Common myeloid progenitor, CD34-positive (primary cell): ENCODE data around the gene GRID1.
"Not testable (repeated sequence)": the region's sequence is repeated elsewhere in the genome, so short reads cannot be mapped to it uniquely, and the experiment has no call there.

ENCODE experiments used
- CTCF ChIA-PET: fragments of 350-600 bp; sonication (Branson Sonifier 250); formaldehyde crosslinking; loops from one replicate; lab custom pipeline; 2021; ENCODE audit warnings: antibody characterized with exemption; lab: Charles Lee
- POLR2A ChIA-PET: fragments of 350-600 bp; sonication (Branson Sonifier 250); formaldehyde crosslinking; loops from one replicate; lab custom pipeline; 2021; ENCODE audit warnings: antibody characterized with exemption; lab: Charles Lee
- DNase-seq, 3 donors: peaks; one replicate each; pipeline versions ENCODE4 v3.0.0 to v3.0.0-alpha.2; 2013
- H3K27ac ChIP-seq, 2 experiments: 1 replicate in 1 of 2; 2 replicates in 1 of 2; pipeline ENCODE4 v1.7.0; 2013; ENCODE audit warnings: inconsistent platforms in 2 of 2, low read length in 2 of 2, mild to moderate bottlenecking in 2 of 2, low read depth in 1 of 2, moderate library complexity in 1 of 2; ENCODE audit not compliant: severe bottlenecking in 2 of 2, insufficient read depth in 1 of 2, poor library complexity in 1 of 2
- H3K27me3 ChIP-seq, 5 experiments: replicated peaks in 2 of 5; 1 replicate in 3 of 5; 2 replicates in 2 of 5; pipeline versions ENCODE4 v1.6.1 to v1.7.0; 2013; ENCODE audit warnings: low read length in 4 of 5, mild to moderate bottlenecking in 2 of 5, moderate library complexity in 2 of 5, inconsistent platforms in 1 of 5; ENCODE audit not compliant: insufficient read depth in 5 of 5, control insufficient read depth in 4 of 5
- H3K36me3 ChIP-seq, 4 experiments: 1 replicate in 2 of 4; 2 replicates in 2 of 4; pipeline versions ENCODE4 v1.6.1 to v1.7.0; 2013; ENCODE audit warnings: low read length in 3 of 4, control low read depth in 1 of 4, mild to moderate bottlenecking in 1 of 4; ENCODE audit not compliant: control insufficient read depth in 4 of 4, insufficient read depth in 4 of 4
- H3K4me1 ChIP-seq, 4 experiments: 1 replicate in 3 of 4; 2 replicates in 1 of 4; pipeline versions ENCODE4 v1.6.1 to v1.7.1; 2013; ENCODE audit warnings: low read length in 3 of 4, mild to moderate bottlenecking in 3 of 4, control low read depth in 1 of 4, inconsistent platforms in 1 of 4, moderate library complexity in 1 of 4; ENCODE audit not compliant: control insufficient read depth in 4 of 4, insufficient read depth in 4 of 4; ENCODE audit errors: control extremely low read depth in 1 of 4
- H3K4me3 ChIP-seq, 7 experiments: 1 replicate in 4 of 7; 2 replicates in 3 of 7; pipeline versions ENCODE4 v1.5.1 to v1.7.0; 2013; ENCODE audit warnings: mild to moderate bottlenecking in 7 of 7, low read length in 6 of 7, moderate library complexity in 6 of 7, inconsistent platforms in 2 of 7, low read depth in 2 of 7, control low read depth in 1 of 7; ENCODE audit not compliant: insufficient read depth in 4 of 7, control insufficient read depth in 1 of 7; ENCODE audit errors: extremely low read depth in 1 of 7
- H3K9me3 ChIP-seq, 5 experiments: 1 replicate in 4 of 5; 2 replicates in 1 of 5; pipeline versions ENCODE4 v1.6.1 to v1.7.1; 2013; ENCODE audit warnings: low read length in 4 of 5, mild to moderate bottlenecking in 2 of 5, inconsistent platforms in 1 of 5, low read depth in 1 of 5, moderate library complexity in 1 of 5; ENCODE audit not compliant: control insufficient read depth in 4 of 5, insufficient read depth in 2 of 5; ENCODE audit errors: control extremely low read depth in 1 of 5
- WGBS: methylation state at CpG from one replicate; pipeline ENCODE4 v1.1.5; 2013; ENCODE audit not compliant: insufficient coverage; 5-methylcytosine and 5-hydroxymethylcytosine counted together

Gene GRID1

DNA sequence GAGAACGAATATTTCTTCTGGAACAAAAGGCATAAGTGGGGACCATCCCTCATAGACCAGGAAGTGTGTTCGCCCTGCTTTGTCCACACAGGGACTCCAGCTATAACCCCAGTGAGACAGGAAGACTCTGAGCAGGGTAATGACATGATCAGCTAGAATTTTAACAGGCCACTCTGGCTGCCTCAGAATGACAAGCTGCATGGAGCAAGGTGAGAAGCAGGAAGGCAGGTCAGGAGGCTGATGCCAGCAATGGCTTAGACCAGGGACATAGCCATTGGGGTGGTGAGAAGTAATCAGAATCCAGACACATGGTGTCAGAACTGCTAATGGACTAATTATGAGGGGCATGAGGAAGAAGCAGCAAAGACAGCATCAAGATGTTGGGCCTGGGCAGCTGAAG is 264.6 kb downstream of the GRID1 start:
- Histone ChIP-seq H3K27me3 (peaks cover 0 to 5% (median 0%) of the 10 kb centered on the region in 5 experiments), H3K4me3 (no peak overlapping the region), H3K27ac (no peak overlapping the region), H3K9me3 (no peaks in the 10 kb centered on the region), H3K36me3 (no peaks in the 10 kb centered on the region), H3K4me1 (no peaks in the 10 kb centered on the region)
- ChIA-PET CTCF (interaction anchor here (1.9 kb wide), 1 partner anchor 274 kb away, joined by 6 read pairs; no protein-coding TSS in a partner anchor), POLR2A (no interaction called here)
- 100% methylated on average over 2 of the region's 2 CpGs for WGBS
- DNase-seq, result no peak

DNA sequence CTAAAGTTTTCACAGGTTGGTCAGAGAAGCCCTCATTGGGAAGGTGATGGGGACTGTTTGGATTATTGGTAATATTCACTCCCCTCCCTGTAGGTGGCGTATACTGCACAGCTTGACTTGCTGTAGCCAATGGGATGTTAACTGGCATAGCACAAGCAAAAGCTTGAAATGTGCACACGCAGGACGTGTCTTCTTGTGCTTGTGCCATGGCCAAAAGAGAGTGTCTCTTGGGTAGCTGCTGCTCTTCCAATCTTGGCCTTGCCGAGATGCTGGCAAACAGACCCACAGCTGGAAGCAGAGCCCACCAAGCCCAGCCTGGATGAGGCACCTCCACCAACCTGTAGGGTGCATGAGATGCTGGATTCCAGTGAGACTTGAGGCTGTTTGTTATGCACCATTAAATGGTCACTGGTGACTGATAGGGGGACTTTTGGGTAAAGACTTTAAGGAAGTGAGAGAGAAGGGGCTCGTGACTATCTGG is 266.0 kb downstream of the GRID1 start:
- peak; percentile 18 to 62 (median 58) for DNase-seq
- H3K4me1 ChIP-seq, result no peaks in the 10 kb centered on the region
- H3K27me3 ChIP-seq, result peaks cover 0 to 3% (median 0%) of the 10 kb centered on the region in 5 experiments
- no peak overlapping the region for H3K27ac ChIP-seq
- 39% methylated on average over 5 of the region's 5 CpGs for WGBS
- H3K4me3 ChIP-seq, result no peak overlapping the region
- no peaks in the 10 kb centered on the region for H3K9me3 ChIP-seq
- POLR2A ChIA-PET, result no interaction called here
- CTCF ChIA-PET, result interaction anchor here (1.2 to 1.9 kb wide), 3 partner anchors 13 to 276 kb away, joined by 3 to 5 read pairs (median 3); no protein-coding TSS in a partner anchor
- H3K36me3 ChIP-seq, result no peaks in the 10 kb centered on the region

DNA sequence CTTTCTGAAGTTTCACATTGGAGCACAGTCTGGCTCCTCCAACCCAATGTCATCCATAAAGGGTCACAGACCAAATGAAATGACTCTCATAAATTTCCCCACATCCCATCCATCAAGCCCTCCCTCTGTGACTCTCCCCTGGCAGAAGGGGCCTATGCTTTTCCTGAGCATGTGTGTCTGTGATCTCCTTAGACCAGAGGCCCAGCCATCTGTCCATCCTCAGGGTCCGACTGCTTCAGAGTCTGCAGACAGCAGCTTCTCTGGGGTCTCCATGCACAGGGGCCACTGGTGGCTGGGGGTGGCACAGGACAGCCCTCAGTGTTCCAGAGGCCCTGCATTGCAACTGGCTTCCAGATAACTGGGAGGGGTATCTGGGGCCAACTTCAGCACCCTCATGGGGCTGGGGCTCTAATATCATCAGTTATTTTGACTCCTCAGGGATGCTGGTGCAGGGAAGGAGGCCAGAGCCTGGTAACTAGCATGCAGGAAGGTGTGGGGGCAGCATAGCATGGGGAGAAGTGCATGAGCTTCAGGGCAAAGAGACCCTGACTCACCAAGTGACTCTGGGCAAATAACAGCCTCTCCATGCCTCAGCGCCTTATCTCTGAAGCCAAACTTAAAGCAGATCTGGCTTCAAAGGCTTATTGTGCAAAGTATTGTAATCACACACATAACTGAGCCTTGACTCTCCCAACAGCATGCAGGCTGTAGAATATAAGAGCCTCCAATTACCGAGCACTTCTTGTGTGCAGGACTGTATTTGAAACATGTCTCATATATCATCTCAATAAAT is 266.9 kb downstream of the GRID1 start:
- Histone ChIP-seq H3K4me1 (no peaks in the 10 kb centered on the region), H3K4me3 (no peak overlapping the region), H3K27me3 (peaks cover 0 to 3% (median 0%) of the 10 kb centered on the region in 5 experiments), H3K9me3 (no peaks in the 10 kb centered on the region), H3K27ac (no peak overlapping the region), H3K36me3 (no peaks in the 10 kb centered on the region)
- DNase-seq, result no peak
- CTCF ChIA-PET, result interaction anchor here (1.2 to 1.9 kb wide), 3 partner anchors 12 to 276 kb away, joined by 3 to 5 read pairs (median 3); no protein-coding TSS in a partner anchor
- 100% methylated on average over 2 of the region's 3 CpGs for WGBS
- POLR2A ChIA-PET, result no interaction called here

DNA sequence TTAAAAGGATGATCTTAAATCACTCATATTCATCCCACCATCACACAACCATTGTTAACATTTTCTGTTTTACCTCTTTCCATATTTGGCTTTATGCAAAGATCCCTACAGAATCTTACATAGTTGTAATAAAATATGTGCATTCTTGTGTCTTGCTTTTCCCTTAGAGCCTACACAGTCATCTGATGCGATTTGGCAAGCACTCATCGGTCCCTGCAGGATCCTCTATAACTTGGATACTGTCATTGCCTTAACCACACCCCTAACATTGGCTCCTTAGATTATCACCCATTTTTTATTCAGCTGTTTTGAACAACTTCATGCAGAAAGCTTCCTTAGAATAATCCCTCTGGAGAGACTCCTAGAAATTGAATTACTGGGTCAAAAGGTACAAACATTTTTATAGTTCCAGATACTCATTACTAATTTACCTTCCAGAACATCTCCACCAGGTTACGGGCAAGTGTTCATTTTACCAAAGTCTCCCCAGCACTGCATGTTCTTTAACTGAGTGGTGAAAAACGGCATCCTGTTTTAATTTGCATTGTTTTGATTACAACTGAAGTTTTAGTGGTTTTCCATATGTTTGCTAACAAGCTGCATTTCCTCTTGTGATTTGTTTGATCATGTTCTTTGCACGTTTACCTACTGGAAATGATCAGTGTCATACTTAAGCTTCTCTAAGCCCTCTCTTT is 268.3 kb downstream of the GRID1 start:
- POLR2A ChIA-PET, result no interaction called here

DNA sequence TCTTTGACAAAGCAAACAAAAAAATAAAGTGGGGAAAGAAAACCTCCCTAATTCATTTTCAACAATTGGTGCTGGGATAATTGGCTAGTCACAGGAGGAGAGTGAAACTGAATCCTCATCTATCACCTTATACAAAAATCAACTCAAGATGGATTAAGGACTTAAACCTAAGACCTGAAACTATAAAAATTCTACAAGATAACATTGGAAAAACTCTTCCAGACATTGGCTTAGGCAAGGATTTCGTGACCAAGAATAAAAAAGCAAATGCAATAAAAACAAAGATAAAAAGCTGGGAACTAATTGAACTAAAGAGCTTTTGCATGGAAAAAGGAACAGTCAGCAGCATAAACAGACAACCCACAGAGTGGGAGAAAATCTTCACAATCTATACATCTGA is 271.5 kb downstream of the GRID1 start:
- H3K4me3 ChIP-seq, H3K9me3 ChIP-seq, DNase-seq, H3K27me3 ChIP-seq, H3K27ac ChIP-seq, H3K36me3 ChIP-seq, POLR2A ChIA-PET, H3K4me1 ChIP-seq, CTCF ChIA-PET: not testable (repeated sequence)
- WGBS, result 100% methylated on average over 1 of the region's 1 CpG

More for the DNA sequence above, 268.3 kb downstream of the GRID1 start:
- no peak overlapping the region for H3K4me3 ChIP-seq
- no peaks in the 10 kb centered on the region for H3K36me3 ChIP-seq
- no peak overlapping the region for H3K27ac ChIP-seq
- CTCF ChIA-PET, result no interaction called here
- peaks cover 0 to 3% (median 0%) of the 10 kb centered on the region in 5 experiments for H3K27me3 ChIP-seq
- DNase-seq, result no peak
- 81% methylated on average over 2 of the region's 5 CpGs for WGBS
- no peaks in the 10 kb centered on the region for H3K9me3 ChIP-seq
- no peaks in the 10 kb centered on the region for H3K4me1 ChIP-seq

DNA sequence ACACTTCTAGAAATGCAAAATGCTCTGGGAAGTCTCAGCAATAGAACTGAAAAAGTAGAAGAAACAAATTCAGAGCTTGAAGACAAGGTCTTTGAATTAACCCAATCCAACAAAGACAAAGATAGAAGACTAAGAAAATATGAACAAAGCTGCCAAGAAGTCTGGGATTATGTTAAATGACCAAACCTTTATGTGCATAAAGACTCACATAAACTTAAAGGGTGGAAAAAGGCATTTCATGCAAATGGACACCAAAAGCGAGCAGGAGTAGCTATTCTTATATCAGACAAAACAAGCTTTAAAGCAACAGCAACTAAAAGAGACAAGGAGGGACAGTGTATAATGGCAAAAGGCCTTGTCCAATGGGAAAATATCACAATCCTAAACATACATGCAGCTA is 274.3 kb downstream of the GRID1 start:
- POLR2A ChIA-PET, H3K27ac ChIP-seq, H3K9me3 ChIP-seq, H3K4me3 ChIP-seq, H3K4me1 ChIP-seq, DNase-seq, H3K36me3 ChIP-seq: not testable (repeated sequence)
- H3K27me3 ChIP-seq, result peaks cover 0 to 28% (median 4%) of the 10 kb centered on the region in 5 experiments
- CTCF ChIA-PET, result interaction anchor here (1.2 kb wide), 1 partner anchor 251 kb away, joined by 3 read pairs; no protein-coding TSS in a partner anchor
- WGBS, result no CpG with 5 or more reads among the region's 1 CpG
